Central memory CD8-positive, alpha-beta T cell (primary cell): ENCODE data around the gene ZNF98.
A peak's percentile ranks its signal among the peaks of the same experiment; 100 is the strongest.

ENCODE experiments used
- ATAC-seq: fragments of 150-1000 bp; cut with Tn5 transposase; replicated peaks from 2 replicates; pipeline ENCODE4 v1.10.0; 2022; ENCODE audit warnings: mild to moderate bottlenecking, moderate FRiP score, moderate number of reproducible peaks; ENCODE audit not compliant: poor library complexity, severe bottlenecking; ENCODE audit errors: extremely low read depth
- DNase-seq, 2 donors: peaks; one replicate each; pipeline ENCODE4 v3.0.0; 2021; ENCODE audit warnings: low spot score in 2 of 2
- H3K27ac Mint-ChIP-seq: one replicate; pipeline ENCODE4 v1.8.0; 2022; ENCODE audit warnings: low read depth, mild to moderate bottlenecking, moderate library complexity, mixed read lengths
- H3K27me3 Mint-ChIP-seq: one replicate; pipeline ENCODE4 v1.8.0; 2022; ENCODE audit warnings: mixed read lengths
- H3K36me3 Mint-ChIP-seq: one replicate; pipeline ENCODE4 v1.8.0; 2022; ENCODE audit warnings: mild to moderate bottlenecking, moderate library complexity, mixed read lengths; ENCODE audit not compliant: insufficient read depth
- H3K4me1 Mint-ChIP-seq: one replicate; pipeline ENCODE4 v1.8.0; 2022; ENCODE audit warnings: mixed read lengths
- H3K4me3 Mint-ChIP-seq: one replicate; pipeline ENCODE4 v1.8.0; 2022; ENCODE audit warnings: mild to moderate bottlenecking, moderate library complexity, mixed read lengths
- H3K9me3 Mint-ChIP-seq: one replicate; pipeline ENCODE4 v1.8.0; 2022; ENCODE audit warnings: mixed read lengths

The ZNF98 gene

GRCh38 chr19:22422211-22422610 is at the start of gene ZNF98:
Gene ZNF98 (minus strand): TSS chr19:22422346. CDS start chr19:22422224, 122 bp downstream.
- H3K4me1 Mint-ChIP-seq: no peaks in the 10 kb centered on the region
- no peaks in the 10 kb centered on the region for H3K27me3 Mint-ChIP-seq
- no peak within 1 kb of the TSS for H3K27ac Mint-ChIP-seq
- H3K9me3 Mint-ChIP-seq: peaks cover 14% of the 10 kb centered on the region
- no peaks in the 10 kb centered on the region for H3K36me3 Mint-ChIP-seq
- H3K4me3 Mint-ChIP-seq: peak within 1 kb of the TSS; percentile 4
- ATAC-seq (no peak), DNase-seq (no peak)

GRCh38 chr19:22446605-22447004 is 24.5 kb upstream of the ZNF98 start:
- Mint-ChIP-seq H3K36me3 (no peaks in the 10 kb centered on the region), H3K4me1 (no peaks in the 10 kb centered on the region), H3K27me3 (no peaks in the 10 kb centered on the region), H3K27ac (no peak overlapping the region), H3K4me3 (no peak overlapping the region), H3K9me3 (peaks cover 21% of the 10 kb centered on the region)
- no peak for ATAC-seq
- no peak for DNase-seq

- Mint-ChIP-seq H3K27me3 (no peaks in the 10 kb centered on the region), H3K36me3 (no peaks in the 10 kb centered on the region), H3K9me3 (peaks cover 5% of the 10 kb centered on the region), H3K4me1 (no peaks in the 10 kb centered on the region), H3K4me3 (no peak overlapping the region), H3K27ac (no peak overlapping the region)
- ATAC-seq (no peak), DNase-seq (no peak)
Observed at GRCh38 chr19:22438011-22438410, 15.9 kb upstream of the ZNF98 start.

- peaks cover 4% of the 10 kb centered on the region for H3K9me3 Mint-ChIP-seq
- no peak overlapping the region for H3K27ac Mint-ChIP-seq
- H3K4me1 Mint-ChIP-seq: no peaks in the 10 kb centered on the region
- no peaks in the 10 kb centered on the region for H3K27me3 Mint-ChIP-seq
- no peak for ATAC-seq
- H3K4me3 Mint-ChIP-seq: no peak overlapping the region
- H3K36me3 Mint-ChIP-seq: no peaks in the 10 kb centered on the region
- no peak for DNase-seq
Observed at GRCh38 chr19:22427960-22428913, 6.1 kb upstream of the ZNF98 start.

- Mint-ChIP-seq H3K9me3 (peaks cover 4% of the 10 kb centered on the region), H3K27me3 (no peaks in the 10 kb centered on the region), H3K4me3 (no peak overlapping the region), H3K4me1 (no peaks in the 10 kb centered on the region), H3K27ac (no peak overlapping the region), H3K36me3 (no peaks in the 10 kb centered on the region)
- no peak for DNase-seq
- ATAC-seq: no peak
Observed at GRCh38 chr19:22427547-22427946, 5.4 kb upstream of the ZNF98 start.

- H3K4me1 Mint-ChIP-seq: no peaks in the 10 kb centered on the region
- H3K4me3 Mint-ChIP-seq: no peak overlapping the region
- no peak overlapping the region for H3K27ac Mint-ChIP-seq
- no peaks in the 10 kb centered on the region for H3K36me3 Mint-ChIP-seq
- ATAC-seq: no peak
- H3K9me3 Mint-ChIP-seq: peaks cover 4% of the 10 kb centered on the region
- no peak for DNase-seq
- H3K27me3 Mint-ChIP-seq: no peaks in the 10 kb centered on the region
Observed at GRCh38 chr19:22426901-22427300, 4.8 kb upstream of the ZNF98 start.

GRCh38 chr19:22421797-22422196 is 349 bp downstream of the ZNF98 start:
- Mint-ChIP-seq H3K4me3 (peak overlapping the region; percentile 4), H3K36me3 (no peaks in the 10 kb centered on the region), H3K27ac (no peak overlapping the region), H3K27me3 (no peaks in the 10 kb centered on the region), H3K4me1 (no peaks in the 10 kb centered on the region), H3K9me3 (peaks cover 14% of the 10 kb centered on the region)
- DNase-seq (no peak), ATAC-seq (no peak)

- no peak for ATAC-seq
- H3K27me3 Mint-ChIP-seq: no peaks in the 10 kb centered on the region
- no peaks in the 10 kb centered on the region for H3K4me1 Mint-ChIP-seq
- H3K36me3 Mint-ChIP-seq: no peaks in the 10 kb centered on the region
- H3K4me3 Mint-ChIP-seq: no peak overlapping the region
- no peak overlapping the region for H3K27ac Mint-ChIP-seq
- DNase-seq: no peak
- peaks cover 6% of the 10 kb centered on the region for H3K9me3 Mint-ChIP-seq
Observed at GRCh38 chr19:22354665-22355064, 67.5 kb downstream of the ZNF98 start.
